ENCODE measurements around the gene TOMM34. TPM values are rescaled to one million over a fixed set of nuclear protein-coding genes. Genes with fewer than 3 reads are reported as not detected.

TOMM34 gene
- total RNA-seq, 1 donor from 2014 or later: 45.8 TPM

- Mint-ChIP-seq H3K27ac (ENCODE audit: unreplicated experiment) (no peak overlapping the region), H3K9me3 (ENCODE audit: unreplicated experiment) (no peaks in the 10 kb centered on the region), H3K27me3 (ENCODE audit: low read depth, unreplicated experiment) (no peaks in the 10 kb centered on the region), H3K4me3 (ENCODE audit: unreplicated experiment) (no peak overlapping the region), H3K36me3 (ENCODE audit: low read depth, unreplicated experiment) (peaks cover 33% of the 10 kb centered on the region), H3K4me1 (ENCODE audit: low read depth, unreplicated experiment) (no peaks in the 10 kb centered on the region)
- no peaks in the 10 kb centered on the region for H3K9me3 ChIP-seq (ENCODE audit: insufficient read depth, low read depth, low read length)
- peaks cover 57% of the 10 kb centered on the region for H4K20me1 ChIP-seq (ENCODE audit: insufficient read depth, low read length)
- peaks cover 84% of the 10 kb centered on the region for H3K36me3 ChIP-seq (ENCODE audit: insufficient read depth, low read length)
- H2AFZ ChIP-seq (ENCODE audit: low read depth, low read length): no peak overlapping the region
- no peak overlapping the region for H3K4me2 ChIP-seq (ENCODE audit: low read length)
- no peak for FAIRE-seq
- H3K27me3 ChIP-seq (ENCODE audit: insufficient read depth, low read length): no peaks in the 10 kb centered on the region
- TF ChIP-seq EZH2 (IDR thresholded peaks at IDR 0.05; ENCODE audit: insufficient read depth, low read length): no peak
- H3K79me2 ChIP-seq (ENCODE audit: insufficient read depth, low read length): peaks cover 32% of the 10 kb centered on the region
- H3K4me3 ChIP-seq (ENCODE audit: insufficient read depth, low read depth, low read length): no peak overlapping the region
- no peak for DNase-seq (ENCODE audit: low read depth)
- H3K9ac ChIP-seq (ENCODE audit: low read length): no peak overlapping the region
- H3K27ac ChIP-seq (ENCODE audit: low read depth, low read length): no peak overlapping the region
- H3K4me1 ChIP-seq (ENCODE audit: insufficient read depth, low read length): no peaks in the 10 kb centered on the region
These were observed 9.8 kb downstream of the TOMM34 start for GRCh38 chr20:44950368-44950767.

GRCh38 chr20:44948513-44948912 lies 11.7 kb downstream of the TOMM34 start:
- H3K4me1 ChIP-seq (ENCODE audit: insufficient read depth, low read length): no peaks in the 10 kb centered on the region
- no peak for FAIRE-seq

GRCh38 chr20:44948107-44948506 lies 12.1 kb downstream of the TOMM34 start:
- Histone ChIP-seq H3K4me1 (ENCODE audit: insufficient read depth, low read length) (no peaks in the 10 kb centered on the region), H3K9me3 (ENCODE audit: insufficient read depth, low read depth, low read length) (no peaks in the 10 kb centered on the region), H3K27me3 (ENCODE audit: insufficient read depth, low read length) (no peaks in the 10 kb centered on the region), H3K27ac (ENCODE audit: low read depth, low read length) (no peak overlapping the region), H3K36me3 (ENCODE audit: insufficient read depth, low read length) (peaks cover 70% of the 10 kb centered on the region), H3K4me3 (ENCODE audit: insufficient read depth, low read depth, low read length) (no peak overlapping the region), H3K4me2 (ENCODE audit: low read length) (no peak overlapping the region), H3K79me2 (ENCODE audit: insufficient read depth, low read length) (peaks cover 11% of the 10 kb centered on the region), H4K20me1 (ENCODE audit: insufficient read depth, low read length) (peaks cover 47% of the 10 kb centered on the region), H2AFZ (ENCODE audit: low read depth, low read length) (no peak overlapping the region), H3K9ac (ENCODE audit: low read length) (no peak overlapping the region)
- H3K27ac Mint-ChIP-seq (ENCODE audit: unreplicated experiment): no peak overlapping the region
- H3K4me1 Mint-ChIP-seq (ENCODE audit: low read depth, unreplicated experiment): no peaks in the 10 kb centered on the region
- DNase-seq (ENCODE audit: low read depth) (no peak), FAIRE-seq (no peak)
- peaks cover 22% of the 10 kb centered on the region for H3K36me3 Mint-ChIP-seq (ENCODE audit: low read depth, unreplicated experiment)
- no peaks in the 10 kb centered on the region for H3K9me3 Mint-ChIP-seq (ENCODE audit: unreplicated experiment)
- no peak overlapping the region for H3K4me3 Mint-ChIP-seq (ENCODE audit: unreplicated experiment)
- TF ChIP-seq CTCF (IDR thresholded peaks at IDR 0.05; ENCODE audit: insufficient read depth, low read depth, low read length): no peak
- no peaks in the 10 kb centered on the region for H3K27me3 Mint-ChIP-seq (ENCODE audit: low read depth, unreplicated experiment)

More at GRCh38 chr20:44948513-44948912, 11.7 kb downstream of the TOMM34 start:
- peaks cover 49% of the 10 kb centered on the region for H4K20me1 ChIP-seq (ENCODE audit: insufficient read depth, low read length)
- Mint-ChIP-seq H3K27me3 (ENCODE audit: low read depth, unreplicated experiment) (no peaks in the 10 kb centered on the region), H3K36me3 (ENCODE audit: low read depth, unreplicated experiment) (peaks cover 26% of the 10 kb centered on the region), H3K27ac (ENCODE audit: unreplicated experiment) (no peak overlapping the region), H3K4me1 (ENCODE audit: low read depth, unreplicated experiment) (no peaks in the 10 kb centered on the region), H3K9me3 (ENCODE audit: unreplicated experiment) (no peaks in the 10 kb centered on the region), H3K4me3 (ENCODE audit: unreplicated experiment) (no peak overlapping the region)
- no peaks in the 10 kb centered on the region for H3K27me3 ChIP-seq (ENCODE audit: insufficient read depth, low read length)
- peaks cover 70% of the 10 kb centered on the region for H3K36me3 ChIP-seq (ENCODE audit: insufficient read depth, low read length)
- H3K4me3 ChIP-seq (ENCODE audit: insufficient read depth, low read depth, low read length): no peak overlapping the region
- H3K79me2 ChIP-seq (ENCODE audit: insufficient read depth, low read length): peaks cover 15% of the 10 kb centered on the region
- no peak overlapping the region for H3K9ac ChIP-seq (ENCODE audit: low read length)
- DNase-seq (ENCODE audit: low read depth): no peak
- H3K4me2 ChIP-seq (ENCODE audit: low read length): no peak overlapping the region
- no peak overlapping the region for H3K27ac ChIP-seq (ENCODE audit: low read depth, low read length)
- H3K9me3 ChIP-seq (ENCODE audit: insufficient read depth, low read depth, low read length): no peaks in the 10 kb centered on the region
- H2AFZ ChIP-seq (ENCODE audit: low read depth, low read length): no peak overlapping the region
- TF ChIP-seq EZH2 (IDR thresholded peaks at IDR 0.05; ENCODE audit: insufficient read depth, low read length): no peak
- TF ChIP-seq CTCF (IDR thresholded peaks at IDR 0.05; ENCODE audit: insufficient read depth, low read depth, low read length): no peak

Data from astrocyte (in vitro differentiated cells and primary cell).